Esophagus squamous epithelium (tissue), 4 donors: ENCODE results near the gene GLG1.

Experiments
- CTCF ChIP-seq, 6 experiments: fragments of 450-650 bp in 4 of 6; fragments of 200-600 bp in 2 of 6; sonication (generic) in 2 of 6; IDR thresholded peaks; one replicate each; pipeline ENCODE4 v1.5.1; 2016 to 2019; ENCODE audit warnings: antibody characterized with exemption in 6 of 6, mild to moderate bottlenecking in 4 of 6, moderate library complexity in 4 of 6
- POLR2A ChIP-seq, 4 donors: fragments of 450-650 bp; IDR thresholded peaks; one replicate each; pipeline ENCODE4 v1.6.1; 2017; ENCODE audit warnings: antibody characterized with exemption in 4 of 4, mild to moderate bottlenecking in 4 of 4, moderate library complexity in 3 of 4

GRCh38 chr16:74561626-74562025 lies 45.3 kb downstream of the GLG1 start:
- no peak for TF ChIP-seq CTCF (IDR thresholded peaks at IDR 0.05)
- TF ChIP-seq POLR2A (IDR thresholded peaks at IDR 0.05) = no peak
